ENCODE measurements around the gene WASL. TPM values are rescaled to one million over a fixed set of nuclear protein-coding genes. Genes with fewer than 3 reads are reported as not detected.
A peak's percentile ranks its signal among the peaks of the same experiment; 100 is the strongest.

Gene WASL
- total and polyA plus RNA-seq, 2 of the 13 experiments (the other 11 are each of a cell fraction or from before 2014, with no cell fraction given): 7.9 to 12.8 TPM

- Histone ChIP-seq H3K27ac (ENCODE audit: extremely low read length, insufficient read depth, low read length) (no peak overlapping the region), H3K4me1 (ENCODE audit: insufficient read depth, low read length) (peaks cover 20% of the 10 kb centered on the region)
- POLR2A ChIA-PET: interaction anchor here (1.9 kb wide), 1 partner anchor 23 kb away, joined by 6 read pairs; the partner anchor contains the start of gene WASL
These were observed 23.0 kb upstream of the WASL start for GRCh38 chr7:123771846-123772245.

More at GRCh38 chr7:123771846-123772245, 23.0 kb upstream of the WASL start:
- H3K27me3 ChIP-seq (ENCODE audit: control insufficient read depth in 1 of 2, insufficient read depth in 2 of 2, low read length in 2 of 2): no peaks in the 10 kb centered on the region
- no peaks in the 10 kb centered on the region for H3K9me3 ChIP-seq (ENCODE audit: low read length)
- no peaks in the 10 kb centered on the region for H4K20me1 ChIP-seq (ENCODE audit: insufficient read depth, low read length)
- in situ Hi-C loops (cut with HindIII; ENCODE audit: extremely low pct_ligation_motif_present, low pct_unique_long_range_greater_than_20kb): no loop called here
- no peaks in the 10 kb centered on the region for H3K79me2 ChIP-seq (ENCODE audit: insufficient read depth, low read length)
- H3K4me3 ChIP-seq (replicated peaks in 1 of 3; ENCODE audit: insufficient read depth in 1 of 3, low read depth in 2 of 3, low read length in 3 of 3): no peak overlapping the region
- FAIRE-seq: no peak
- no peaks in the 10 kb centered on the region for H3K36me3 ChIP-seq (replicated peaks in 1 of 2; ENCODE audit: control insufficient read depth in 1 of 2, insufficient read depth in 2 of 2, low read length in 2 of 2)
- DNase-seq (ENCODE audit: low spot score): no peak
- intact Hi-C loops (cut with micrococcal nuclease; ENCODE audit: unreplicated experiment): no loop called here
- H3K9ac ChIP-seq (ENCODE audit: insufficient read depth, low read depth, low read length): no peak overlapping the region
- WGBS (ENCODE audit: low lambda C conversion rate): 5% methylated on average over 2 of the region's 2 CpGs
- no peak overlapping the region for H3K4me2 ChIP-seq (ENCODE audit: low read depth, low read length)
- no TSS peak for BruUV-seq (replicated peaks)
- TF ChIP-seq, protein P1, sequence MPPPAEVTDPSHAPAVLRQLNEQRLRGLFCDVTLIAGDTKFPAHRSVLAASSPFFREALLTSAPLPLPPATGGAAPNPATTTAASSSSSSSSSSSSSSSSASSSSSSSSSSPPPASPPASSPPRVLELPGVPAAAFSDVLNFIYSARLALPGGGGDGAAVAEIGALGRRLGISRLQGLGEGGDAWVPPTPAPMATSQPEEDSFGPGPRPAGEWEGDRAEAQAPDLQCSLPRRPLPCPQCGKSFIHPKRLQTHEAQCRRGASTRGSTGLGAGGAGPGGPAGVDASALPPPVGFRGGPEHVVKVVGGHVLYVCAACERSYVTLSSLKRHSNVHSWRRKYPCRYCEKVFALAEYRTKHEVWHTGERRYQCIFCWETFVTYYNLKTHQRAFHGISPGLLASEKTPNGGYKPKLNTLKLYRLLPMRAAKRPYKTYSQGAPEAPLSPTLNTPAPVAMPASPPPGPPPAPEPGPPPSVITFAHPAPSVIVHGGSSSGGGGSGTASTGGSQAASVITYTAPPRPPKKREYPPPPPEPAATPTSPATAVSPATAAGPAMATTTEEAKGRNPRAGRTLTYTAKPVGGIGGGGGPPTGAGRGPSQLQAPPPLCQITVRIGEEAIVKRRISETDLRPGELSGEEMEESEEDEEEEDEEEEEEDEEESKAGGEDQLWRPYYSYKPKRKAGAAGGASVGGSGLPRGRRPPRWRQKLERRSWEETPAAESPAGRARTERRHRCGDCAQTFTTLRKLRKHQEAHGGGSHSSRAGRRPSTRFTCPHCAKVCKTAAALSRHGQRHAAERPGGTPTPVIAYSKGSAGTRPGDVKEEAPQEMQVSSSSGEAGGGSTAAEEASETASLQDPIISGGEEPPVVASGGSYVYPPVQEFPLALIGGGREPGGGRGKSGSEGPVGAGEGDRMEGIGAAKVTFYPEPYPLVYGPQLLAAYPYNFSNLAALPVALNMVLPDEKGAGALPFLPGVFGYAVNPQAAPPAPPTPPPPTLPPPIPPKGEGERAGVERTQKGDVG (CRISPR knock-in tag; IDR thresholded peaks at IDR 0.05; ENCODE audit: borderline replicate concordance): no peak
- TF ChIP-seq NFE2L1 (CRISPR knock-in tag; IDR thresholded peaks at IDR 0.05; ENCODE audit: borderline replicate concordance) (no peak), ZNF44 (CRISPR knock-in tag; IDR thresholded peaks at IDR 0.05) (no peak), NPAS2 (CRISPR knock-in tag; IDR thresholded peaks at IDR 0.05; ENCODE audit: borderline replicate concordance) (no peak), NFKBIZ (CRISPR knock-in tag; IDR thresholded peaks at IDR 0.05) (no peak), FOXO1 (CRISPR knock-in tag; IDR thresholded peaks at IDR 0.05) (no peak), GZF1 (CRISPR knock-in tag; IDR thresholded peaks at IDR 0.05) (no peak), ZNF547 (CRISPR knock-in tag; IDR thresholded peaks at IDR 0.05) (no peak), ISX (CRISPR knock-in tag; conservative IDR thresholded peaks at IDR 0.05) (no peak), PHF5A (CRISPR knock-in tag; IDR thresholded peaks at IDR 0.05; ENCODE audit: low read depth, unreplicated experiment) (no peak), ZNF557 (CRISPR knock-in tag; IDR thresholded peaks at IDR 0.05) (no peak), ZFP36L2 (CRISPR knock-in tag; IDR thresholded peaks at IDR 0.05) (no peak), ZNF781 (CRISPR knock-in tag; IDR thresholded peaks at IDR 0.05; ENCODE audit: borderline replicate concordance, not compliant biosample characterization) (no peak), HMGXB4 (CRISPR knock-in tag; IDR thresholded peaks at IDR 0.05; ENCODE audit: borderline replicate concordance in 1 of 2, low read depth in 1 of 2) (no peak), ZNF234 (CRISPR knock-in tag; conservative IDR thresholded peaks at IDR 0.05) (no peak), ZNF619 (CRISPR knock-in tag; IDR thresholded peaks at IDR 0.05) (no peak)
- no peak overlapping the region for H2AFZ ChIP-seq (ENCODE audit: low read length)
- CTCF ChIA-PET (ENCODE audit: low intra/inter-chr PET ratio, low total read pairs): no interaction called here
- ATAC-seq: 0 out of 3 replicates have a peak, but pooled peaks have one; percentile 37
